Muscle layer of colon (tissue), 2 donors: ENCODE measurements around the gene ADCY5.

Experiments
- H3K27ac ChIP-seq: one replicate; pipeline ENCODE4 v1.7.0; 2013; ENCODE audit warnings: low read depth, mild to moderate bottlenecking, low read length, moderate library complexity
- H3K27me3 ChIP-seq, 2 donors: one replicate each; pipeline ENCODE4 v1.7.0; 2013; ENCODE audit warnings: low read length in 2 of 2, mild to moderate bottlenecking in 2 of 2; ENCODE audit not compliant: insufficient read depth in 2 of 2, control insufficient read depth in 1 of 2
- H3K36me3 ChIP-seq: one replicate; pipeline ENCODE4 v1.7.0; 2013; ENCODE audit warnings: mild to moderate bottlenecking, low read length; ENCODE audit not compliant: insufficient read depth
- H3K4me1 ChIP-seq: one replicate; pipeline ENCODE4 v1.7.0; 2013; ENCODE audit warnings: mild to moderate bottlenecking, low read length; ENCODE audit not compliant: insufficient read depth
- H3K4me3 ChIP-seq, 2 donors: one replicate each; pipeline ENCODE4 v1.7.0; 2013; ENCODE audit warnings: low read length in 2 of 2, low read depth in 1 of 2, mild to moderate bottlenecking in 1 of 2, moderate library complexity in 1 of 2
- H3K9ac ChIP-seq: one replicate; pipeline ENCODE4 v1.7.0; 2013; ENCODE audit warnings: low read length
- H3K9me3 ChIP-seq: one replicate; pipeline ENCODE4 v1.7.0; 2013; ENCODE audit warnings: mild to moderate bottlenecking, low read length
- donor health status: abdominal sarcoma.
- donor health status: Adenocarcinoma of cecum.

Gene ADCY5

GRCh38 chr3:123400169-123400568 is 48.7 kb downstream of the ADCY5 start:
- H3K36me3 ChIP-seq = no peaks in the 10 kb centered on the region
- no peak overlapping the region for H3K9ac ChIP-seq
- no peak overlapping the region for H3K4me3 ChIP-seq
- H3K27ac ChIP-seq = peak overlapping the region; percentile 78
- H3K9me3 ChIP-seq = no peaks in the 10 kb centered on the region
- H3K4me1 ChIP-seq = peaks cover 79% of the 10 kb centered on the region
- no peaks in the 10 kb centered on the region for H3K27me3 ChIP-seq

GRCh38 chr3:123399653-123400052 is 49.2 kb downstream of the ADCY5 start:
- Histone ChIP-seq H3K4me3 (no peak overlapping the region), H3K27ac (peak overlapping the region; percentile 78), H3K27me3 (no peaks in the 10 kb centered on the region), H3K9me3 (no peaks in the 10 kb centered on the region), H3K4me1 (peaks cover 79% of the 10 kb centered on the region), H3K9ac (no peak overlapping the region), H3K36me3 (no peaks in the 10 kb centered on the region)

GRCh38 chr3:123397921-123398785 is 50.7 kb downstream of the ADCY5 start:
- Histone ChIP-seq H3K9ac (no peak overlapping the region), H3K4me3 (no peak overlapping the region), H3K4me1 (peaks cover 73% of the 10 kb centered on the region), H3K27me3 (no peaks in the 10 kb centered on the region), H3K36me3 (no peaks in the 10 kb centered on the region), H3K27ac (peak overlapping the region; percentile 78), H3K9me3 (no peaks in the 10 kb centered on the region)

- peaks cover 77% of the 10 kb centered on the region for H3K4me1 ChIP-seq
- H3K27ac ChIP-seq = peak overlapping the region; percentile 78
- no peaks in the 10 kb centered on the region for H3K9me3 ChIP-seq
- no peaks in the 10 kb centered on the region for H3K27me3 ChIP-seq
- H3K4me3 ChIP-seq = no peak overlapping the region
- H3K9ac ChIP-seq = no peak overlapping the region
- H3K36me3 ChIP-seq = no peaks in the 10 kb centered on the region
Observed at GRCh38 chr3:123397050-123397590, 51.8 kb downstream of the ADCY5 start.

GRCh38 chr3:123396171-123397049 is 52.5 kb downstream of the ADCY5 start:
- Histone ChIP-seq H3K4me3 (no peak overlapping the region), H3K9me3 (no peaks in the 10 kb centered on the region), H3K4me1 (peaks cover 77% of the 10 kb centered on the region), H3K36me3 (no peaks in the 10 kb centered on the region), H3K27me3 (no peaks in the 10 kb centered on the region), H3K9ac (no peak overlapping the region), H3K27ac (peak overlapping the region; percentile 78)

- Histone ChIP-seq H3K27me3 (no peaks in the 10 kb centered on the region), H3K9me3 (no peaks in the 10 kb centered on the region), H3K36me3 (no peaks in the 10 kb centered on the region), H3K4me3 (no peak overlapping the region), H3K4me1 (peaks cover 83% of the 10 kb centered on the region), H3K9ac (no peak overlapping the region), H3K27ac (peak overlapping the region; percentile 55)
Observed at GRCh38 chr3:123395235-123395634, 53.7 kb downstream of the ADCY5 start.

- H3K9ac ChIP-seq = no peak overlapping the region
- H3K36me3 ChIP-seq = no peaks in the 10 kb centered on the region
- H3K4me3 ChIP-seq = no peak overlapping the region
- H3K4me1 ChIP-seq = peaks cover 82% of the 10 kb centered on the region
- peak overlapping the region; percentile 55 for H3K27ac ChIP-seq
- H3K27me3 ChIP-seq = no peaks in the 10 kb centered on the region
- no peaks in the 10 kb centered on the region for H3K9me3 ChIP-seq
Observed at GRCh38 chr3:123394391-123395020, 54.4 kb downstream of the ADCY5 start.

- Histone ChIP-seq H3K4me3 (no peak overlapping the region), H3K27ac (peak overlapping the region; percentile 68), H3K9ac (peak overlapping the region; percentile 19), H3K36me3 (no peaks in the 10 kb centered on the region), H3K4me1 (peaks cover 82% of the 10 kb centered on the region), H3K9me3 (no peaks in the 10 kb centered on the region), H3K27me3 (no peaks in the 10 kb centered on the region)
Observed at GRCh38 chr3:123392871-123393620, 55.8 kb downstream of the ADCY5 start.

- no peak overlapping the region for H3K4me3 ChIP-seq
- H3K36me3 ChIP-seq = no peaks in the 10 kb centered on the region
- H3K27ac ChIP-seq = peak overlapping the region; percentile 68
- H3K27me3 ChIP-seq = no peaks in the 10 kb centered on the region
- H3K4me1 ChIP-seq = peaks cover 82% of the 10 kb centered on the region
- no peaks in the 10 kb centered on the region for H3K9me3 ChIP-seq
- peak overlapping the region; percentile 19 for H3K9ac ChIP-seq
Observed at GRCh38 chr3:123392368-123392767, 56.5 kb downstream of the ADCY5 start.

- peak overlapping the region in 1 of 2 donors; percentile 5 for H3K4me3 ChIP-seq
- peaks cover 89% of the 10 kb centered on the region for H3K4me1 ChIP-seq
- H3K9me3 ChIP-seq = no peaks in the 10 kb centered on the region
- no peaks in the 10 kb centered on the region for H3K36me3 ChIP-seq
- H3K27ac ChIP-seq = peak overlapping the region; percentile 68
- no peak overlapping the region for H3K9ac ChIP-seq
- H3K27me3 ChIP-seq = no peaks in the 10 kb centered on the region
Observed at GRCh38 chr3:123390865-123391600, 57.9 kb downstream of the ADCY5 start.
